Measurements from ENCODE around the gene ZNF76.

ZNF76 gene

GRCh38 chr6:35216851-35217811 is 42.4 kb upstream of the ZNF76 start:
- no peaks in the 10 kb centered on the region for H3K36me3 ChIP-seq (replicated peaks; ENCODE audit: low read depth, low read length)
- no peak overlapping the region for H3K27ac ChIP-seq (ENCODE audit: low read length)
- no peak overlapping the region for H3K4me3 ChIP-seq (ENCODE audit: low read length)
- no peaks in the 10 kb centered on the region for H3K9me3 ChIP-seq (ENCODE audit: insufficient read depth, low read length)
- H3K4me2 ChIP-seq (ENCODE audit: low read length), result no peak overlapping the region
- no peaks in the 10 kb centered on the region for H3K79me2 ChIP-seq (ENCODE audit: low read length)
- no peak overlapping the region for H3K9ac ChIP-seq (ENCODE audit: low read length)
- H2AFZ ChIP-seq (ENCODE audit: low read depth, low read length), result no peak overlapping the region
- H4K20me1 ChIP-seq (ENCODE audit: insufficient read depth, low read length), result no peaks in the 10 kb centered on the region
- no peaks in the 10 kb centered on the region for H3K4me1 ChIP-seq (ENCODE audit: low read length)
- no peak for TF ChIP-seq EZH2phosphoT487 (IDR thresholded peaks at IDR 0.05; ENCODE audit: low read depth)
- TF ChIP-seq CTCF (IDR thresholded peaks at IDR 0.05; ENCODE audit: low read depth, low read length), result no peak
- no peaks in the 10 kb centered on the region for H3K27me3 ChIP-seq (ENCODE audit: low read depth, low read length)

GRCh38 chr6:35218021-35218420 is 41.5 kb upstream of the ZNF76 start:
- TF ChIP-seq EZH2phosphoT487 (IDR thresholded peaks at IDR 0.05; ENCODE audit: low read depth) (no peak), CTCF (IDR thresholded peaks at IDR 0.05; ENCODE audit: low read depth, low read length) (no peak)
- Histone ChIP-seq H2AFZ (ENCODE audit: low read depth, low read length) (no peak overlapping the region), H4K20me1 (ENCODE audit: insufficient read depth, low read length) (no peaks in the 10 kb centered on the region), H3K9me3 (ENCODE audit: insufficient read depth, low read length) (no peaks in the 10 kb centered on the region), H3K4me2 (ENCODE audit: low read length) (no peak overlapping the region), H3K4me3 (ENCODE audit: low read length) (no peak overlapping the region), H3K4me1 (ENCODE audit: low read length) (no peaks in the 10 kb centered on the region), H3K27ac (ENCODE audit: low read length) (no peak overlapping the region), H3K79me2 (ENCODE audit: low read length) (no peaks in the 10 kb centered on the region), H3K9ac (ENCODE audit: low read length) (no peak overlapping the region), H3K36me3 (replicated peaks; ENCODE audit: low read depth, low read length) (no peaks in the 10 kb centered on the region), H3K27me3 (ENCODE audit: low read depth, low read length) (no peaks in the 10 kb centered on the region)

- no peak for TF ChIP-seq CTCF (IDR thresholded peaks at IDR 0.05; ENCODE audit: low read depth, low read length)
- TF ChIP-seq EZH2phosphoT487 (IDR thresholded peaks at IDR 0.05; ENCODE audit: low read depth), result no peak
- Histone ChIP-seq H3K79me2 (ENCODE audit: low read length) (no peaks in the 10 kb centered on the region), H3K4me3 (ENCODE audit: low read length) (no peak overlapping the region), H2AFZ (ENCODE audit: low read depth, low read length) (no peak overlapping the region), H3K9me3 (ENCODE audit: insufficient read depth, low read length) (no peaks in the 10 kb centered on the region), H3K4me2 (ENCODE audit: low read length) (no peak overlapping the region), H3K4me1 (ENCODE audit: low read length) (no peaks in the 10 kb centered on the region), H3K36me3 (replicated peaks; ENCODE audit: low read depth, low read length) (no peaks in the 10 kb centered on the region), H3K9ac (ENCODE audit: low read length) (no peak overlapping the region), H3K27ac (ENCODE audit: low read length) (no peak overlapping the region), H4K20me1 (ENCODE audit: insufficient read depth, low read length) (no peaks in the 10 kb centered on the region), H3K27me3 (ENCODE audit: low read depth, low read length) (no peaks in the 10 kb centered on the region)
Measured at GRCh38 chr6:35218456-35218855, 41.1 kb upstream of the ZNF76 start.

- no peaks in the 10 kb centered on the region for H3K27me3 ChIP-seq (ENCODE audit: low read depth, low read length)
- no peaks in the 10 kb centered on the region for H3K79me2 ChIP-seq (ENCODE audit: low read length)
- H3K9me3 ChIP-seq (ENCODE audit: insufficient read depth, low read length), result no peaks in the 10 kb centered on the region
- H3K9ac ChIP-seq (ENCODE audit: low read length), result no peak overlapping the region
- H4K20me1 ChIP-seq (ENCODE audit: insufficient read depth, low read length), result no peaks in the 10 kb centered on the region
- no peak overlapping the region for H3K4me3 ChIP-seq (ENCODE audit: low read length)
- H3K36me3 ChIP-seq (replicated peaks; ENCODE audit: low read depth, low read length), result no peaks in the 10 kb centered on the region
- H3K27ac ChIP-seq (ENCODE audit: low read length), result no peak overlapping the region
- TF ChIP-seq EZH2phosphoT487 (IDR thresholded peaks at IDR 0.05; ENCODE audit: low read depth) (no peak), CTCF (IDR thresholded peaks at IDR 0.05; ENCODE audit: low read depth, low read length) (no peak)
- no peaks in the 10 kb centered on the region for H3K4me1 ChIP-seq (ENCODE audit: low read length)
- no peak overlapping the region for H3K4me2 ChIP-seq (ENCODE audit: low read length)
- no peak overlapping the region for H2AFZ ChIP-seq (ENCODE audit: low read depth, low read length)
Measured at GRCh38 chr6:35219683-35220326, 39.7 kb upstream of the ZNF76 start.

Measured in OCI-LY3 (cell line).